ENCODE data around the gene DHRS3.

DNA sequence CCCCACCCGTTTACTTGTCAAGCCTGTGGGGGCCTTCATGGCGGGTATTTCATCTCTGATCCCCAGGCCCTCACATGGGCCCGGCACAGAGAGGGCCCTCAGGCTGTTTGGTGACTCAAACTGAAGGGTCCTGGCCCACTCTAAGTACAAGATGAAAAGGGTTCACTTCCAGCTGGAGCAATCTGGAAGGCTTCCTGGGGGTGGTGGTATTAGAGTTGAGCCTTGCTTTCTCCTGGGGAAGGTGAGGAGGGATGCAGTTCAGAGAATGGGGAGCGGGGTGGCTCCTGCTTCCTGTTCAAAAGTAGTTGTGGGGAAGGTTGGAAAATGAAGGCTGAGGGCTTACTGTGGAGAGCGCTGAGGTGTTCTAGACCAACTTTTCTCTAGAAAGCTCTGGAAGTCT lies 47.7 kb downstream of the DHRS3 start:
- TF ChIP-seq CHD1 (IDR thresholded peaks at IDR 0.05; ENCODE audit: low read depth, low read length) (no peak), SRF (IDR thresholded peaks at IDR 0.05; ENCODE audit: low read depth in 2 of 2, low read length in 2 of 2) (no peak), PAX5 (IDR thresholded peaks at IDR 0.05; ENCODE audit: borderline replicate concordance, low read depth, low read length) (no peak), TCF12 (IDR thresholded peaks at IDR 0.05; ENCODE audit: low read depth, low read length) (no peak), CEBPB (IDR thresholded peaks at IDR 0.05; ENCODE audit: borderline replicate concordance in 1 of 2, low read depth in 2 of 2, low read length in 2 of 2) (no peak), POU2F2 (IDR thresholded peaks at IDR 0.05; ENCODE audit: borderline replicate concordance, low read depth, low read length) (no peak), POLR2A (IDR thresholded peaks at IDR 0.05; ENCODE audit: low read depth, low read length) (no peak)
- TF ChIP-seq, protein P1, sequence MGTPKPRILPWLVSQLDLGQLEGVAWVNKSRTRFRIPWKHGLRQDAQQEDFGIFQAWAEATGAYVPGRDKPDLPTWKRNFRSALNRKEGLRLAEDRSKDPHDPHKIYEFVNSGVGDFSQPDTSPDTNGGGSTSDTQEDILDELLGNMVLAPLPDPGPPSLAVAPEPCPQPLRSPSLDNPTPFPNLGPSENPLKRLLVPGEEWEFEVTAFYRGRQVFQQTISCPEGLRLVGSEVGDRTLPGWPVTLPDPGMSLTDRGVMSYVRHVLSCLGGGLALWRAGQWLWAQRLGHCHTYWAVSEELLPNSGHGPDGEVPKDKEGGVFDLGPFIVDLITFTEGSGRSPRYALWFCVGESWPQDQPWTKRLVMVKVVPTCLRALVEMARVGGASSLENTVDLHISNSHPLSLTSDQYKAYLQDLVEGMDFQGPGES (IDR thresholded peaks at IDR 0.05): no peak
- TF ChIP-seq, protein P2, sequence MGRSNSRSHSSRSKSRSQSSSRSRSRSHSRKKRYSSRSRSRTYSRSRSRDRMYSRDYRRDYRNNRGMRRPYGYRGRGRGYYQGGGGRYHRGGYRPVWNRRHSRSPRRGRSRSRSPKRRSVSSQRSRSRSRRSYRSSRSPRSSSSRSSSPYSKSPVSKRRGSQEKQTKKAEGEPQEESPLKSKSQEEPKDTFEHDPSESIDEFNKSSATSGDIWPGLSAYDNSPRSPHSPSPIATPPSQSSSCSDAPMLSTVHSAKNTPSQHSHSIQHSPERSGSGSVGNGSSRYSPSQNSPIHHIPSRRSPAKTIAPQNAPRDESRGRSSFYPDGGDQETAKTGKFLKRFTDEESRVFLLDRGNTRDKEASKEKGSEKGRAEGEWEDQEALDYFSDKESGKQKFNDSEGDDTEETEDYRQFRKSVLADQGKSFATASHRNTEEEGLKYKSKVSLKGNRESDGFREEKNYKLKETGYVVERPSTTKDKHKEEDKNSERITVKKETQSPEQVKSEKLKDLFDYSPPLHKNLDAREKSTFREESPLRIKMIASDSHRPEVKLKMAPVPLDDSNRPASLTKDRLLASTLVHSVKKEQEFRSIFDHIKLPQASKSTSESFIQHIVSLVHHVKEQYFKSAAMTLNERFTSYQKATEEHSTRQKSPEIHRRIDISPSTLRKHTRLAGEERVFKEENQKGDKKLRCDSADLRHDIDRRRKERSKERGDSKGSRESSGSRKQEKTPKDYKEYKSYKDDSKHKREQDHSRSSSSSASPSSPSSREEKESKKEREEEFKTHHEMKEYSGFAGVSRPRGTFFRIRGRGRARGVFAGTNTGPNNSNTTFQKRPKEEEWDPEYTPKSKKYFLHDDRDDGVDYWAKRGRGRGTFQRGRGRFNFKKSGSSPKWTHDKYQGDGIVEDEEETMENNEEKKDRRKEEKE (IDR thresholded peaks at IDR 0.05): no peak
- TF ChIP-seq, protein P3, sequence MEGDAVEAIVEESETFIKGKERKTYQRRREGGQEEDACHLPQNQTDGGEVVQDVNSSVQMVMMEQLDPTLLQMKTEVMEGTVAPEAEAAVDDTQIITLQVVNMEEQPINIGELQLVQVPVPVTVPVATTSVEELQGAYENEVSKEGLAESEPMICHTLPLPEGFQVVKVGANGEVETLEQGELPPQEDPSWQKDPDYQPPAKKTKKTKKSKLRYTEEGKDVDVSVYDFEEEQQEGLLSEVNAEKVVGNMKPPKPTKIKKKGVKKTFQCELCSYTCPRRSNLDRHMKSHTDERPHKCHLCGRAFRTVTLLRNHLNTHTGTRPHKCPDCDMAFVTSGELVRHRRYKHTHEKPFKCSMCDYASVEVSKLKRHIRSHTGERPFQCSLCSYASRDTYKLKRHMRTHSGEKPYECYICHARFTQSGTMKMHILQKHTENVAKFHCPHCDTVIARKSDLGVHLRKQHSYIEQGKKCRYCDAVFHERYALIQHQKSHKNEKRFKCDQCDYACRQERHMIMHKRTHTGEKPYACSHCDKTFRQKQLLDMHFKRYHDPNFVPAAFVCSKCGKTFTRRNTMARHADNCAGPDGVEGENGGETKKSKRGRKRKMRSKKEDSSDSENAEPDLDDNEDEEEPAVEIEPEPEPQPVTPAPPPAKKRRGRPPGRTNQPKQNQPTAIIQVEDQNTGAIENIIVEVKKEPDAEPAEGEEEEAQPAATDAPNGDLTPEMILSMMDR (IDR thresholded peaks at IDR 0.05 in 2 of 3, conservative IDR thresholded peaks at IDR 0.05 in 1 of 3; ENCODE audit: control insufficient read depth in 2 of 3, extremely low read depth in 1 of 3, insufficient read depth in 1 of 3, low read depth in 3 of 3, low read length in 3 of 3): no peak
- TF ChIP-seq, protein P4, sequence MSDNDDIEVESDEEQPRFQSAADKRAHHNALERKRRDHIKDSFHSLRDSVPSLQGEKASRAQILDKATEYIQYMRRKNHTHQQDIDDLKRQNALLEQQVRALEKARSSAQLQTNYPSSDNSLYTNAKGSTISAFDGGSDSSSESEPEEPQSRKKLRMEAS (IDR thresholded peaks at IDR 0.05; ENCODE audit: low read depth, low read length): no peak
- TF ChIP-seq, protein P5, sequence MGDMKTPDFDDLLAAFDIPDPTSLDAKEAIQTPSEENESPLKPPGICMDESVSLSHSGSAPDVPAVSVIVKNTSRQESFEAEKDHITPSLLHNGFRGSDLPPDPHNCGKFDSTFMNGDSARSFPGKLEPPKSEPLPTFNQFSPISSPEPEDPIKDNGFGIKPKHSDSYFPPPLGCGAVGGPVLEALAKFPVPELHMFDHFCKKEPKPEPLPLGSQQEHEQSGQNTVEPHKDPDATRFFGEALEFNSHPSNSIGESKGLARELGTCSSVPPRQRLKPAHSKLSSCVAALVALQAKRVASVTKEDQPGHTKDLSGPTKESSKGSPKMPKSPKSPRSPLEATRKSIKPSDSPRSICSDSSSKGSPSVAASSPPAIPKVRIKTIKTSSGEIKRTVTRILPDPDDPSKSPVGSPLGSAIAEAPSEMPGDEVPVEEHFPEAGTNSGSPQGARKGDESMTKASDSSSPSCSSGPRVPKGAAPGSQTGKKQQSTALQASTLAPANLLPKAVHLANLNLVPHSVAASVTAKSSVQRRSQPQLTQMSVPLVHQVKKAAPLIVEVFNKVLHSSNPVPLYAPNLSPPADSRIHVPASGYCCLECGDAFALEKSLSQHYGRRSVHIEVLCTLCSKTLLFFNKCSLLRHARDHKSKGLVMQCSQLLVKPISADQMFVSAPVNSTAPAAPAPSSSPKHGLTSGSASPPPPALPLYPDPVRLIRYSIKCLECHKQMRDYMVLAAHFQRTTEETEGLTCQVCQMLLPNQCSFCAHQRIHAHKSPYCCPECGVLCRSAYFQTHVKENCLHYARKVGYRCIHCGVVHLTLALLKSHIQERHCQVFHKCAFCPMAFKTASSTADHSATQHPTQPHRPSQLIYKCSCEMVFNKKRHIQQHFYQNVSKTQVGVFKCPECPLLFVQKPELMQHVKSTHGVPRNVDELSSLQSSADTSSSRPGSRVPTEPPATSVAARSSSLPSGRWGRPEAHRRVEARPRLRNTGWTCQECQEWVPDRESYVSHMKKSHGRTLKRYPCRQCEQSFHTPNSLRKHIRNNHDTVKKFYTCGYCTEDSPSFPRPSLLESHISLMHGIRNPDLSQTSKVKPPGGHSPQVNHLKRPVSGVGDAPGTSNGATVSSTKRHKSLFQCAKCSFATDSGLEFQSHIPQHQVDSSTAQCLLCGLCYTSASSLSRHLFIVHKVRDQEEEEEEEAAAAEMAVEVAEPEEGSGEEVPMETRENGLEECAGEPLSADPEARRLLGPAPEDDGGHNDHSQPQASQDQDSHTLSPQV (IDR thresholded peaks at IDR 0.05): no peak
